K562 (cell line): ENCODE results near the gene BSN. TPM values are rescaled to one million over a fixed set of nuclear protein-coding genes. Genes with fewer than 3 reads are reported as not detected.

Experiments used
- JUND ChIP-seq, 2 experiments: IDR thresholded peaks; 2 replicates in 1 of 2; 3 replicates in 1 of 2; pipeline ENCODE4 v1.6.1; 2011; ENCODE audit warnings: borderline replicate concordance in 2 of 2, low read depth in 2 of 2, low read length in 2 of 2, improper control_type of control experiment in 1 of 2, missing biosample characterization in 1 of 2, missing genetic modification characterization in 1 of 2, missing genetic modification reagents in 1 of 2
- ZNF175 ChIP-seq: fragments of 200-800 bp; sonication (Bioruptor generic); IDR thresholded peaks from 2 replicates; pipeline ENCODE4 v1.6.1; 2016; ENCODE audit warnings: low read depth, mild to moderate bottlenecking, missing genetic modification characterization, missing compliant biosample characterization
- polyA plus RNA-seq, 8 experiments: library from polyadenylated mRNA; depleted of rRNA in 4 of 8; stranded (reverse) in 5 of 8; unstranded in 3 of 8; fragments of >200 nt; fragmentation: Nextera tagmentation in 2 of 8; fragmentation: Illumina TruSeq in 1 of 8; extraction: Ambion mirVana in 2 of 8; extraction: Trizol in 1 of 8; gene quantifications; 2 replicates each; pipeline versions ENCODE4 v1.2.1 to v1.2.3, GENCODE V29; 2011 to 2014; ENCODE audit warnings: inconsistent platforms in 1 of 8, missing spikeins in 1 of 8
- total RNA-seq, 7 experiments: library from RNA; depleted of rRNA in 6 of 7; stranded (reverse); fragments of >200 nt in 6 of 7; fragmentation: Illumina TruSeq in 2 of 7; extraction: Trizol in 2 of 7; gene quantifications; 2 replicates each; pipeline versions ENCODE4 v1.2.1 to v1.2.3, GENCODE V29; 2011 to 2021; ENCODE audit warnings: low replicate concordance in 1 of 7
- TF ChIP-seq, protein P1 (sequence below), 2 experiments: fragments of 450-650 bp in 1 of 2; sonication (generic) in 1 of 2; formaldehyde crosslinking in 1 of 2; IDR thresholded peaks; 2 replicates each; pipeline versions ENCODE4 v1.7.1 to v1.9.0; 2016 to 2022; ENCODE audit warnings: inconsistent platforms in 1 of 2, mild to moderate bottlenecking in 1 of 2, missing genetic modification reagents in 1 of 2

Gene BSN
- total and polyA plus RNA-seq, 9 of the 15 experiments (the other 6 are each of a cell fraction or from before 2014, with no cell fraction given), result 0.03 to 1.5 (median 0.29) TPM

DNA sequence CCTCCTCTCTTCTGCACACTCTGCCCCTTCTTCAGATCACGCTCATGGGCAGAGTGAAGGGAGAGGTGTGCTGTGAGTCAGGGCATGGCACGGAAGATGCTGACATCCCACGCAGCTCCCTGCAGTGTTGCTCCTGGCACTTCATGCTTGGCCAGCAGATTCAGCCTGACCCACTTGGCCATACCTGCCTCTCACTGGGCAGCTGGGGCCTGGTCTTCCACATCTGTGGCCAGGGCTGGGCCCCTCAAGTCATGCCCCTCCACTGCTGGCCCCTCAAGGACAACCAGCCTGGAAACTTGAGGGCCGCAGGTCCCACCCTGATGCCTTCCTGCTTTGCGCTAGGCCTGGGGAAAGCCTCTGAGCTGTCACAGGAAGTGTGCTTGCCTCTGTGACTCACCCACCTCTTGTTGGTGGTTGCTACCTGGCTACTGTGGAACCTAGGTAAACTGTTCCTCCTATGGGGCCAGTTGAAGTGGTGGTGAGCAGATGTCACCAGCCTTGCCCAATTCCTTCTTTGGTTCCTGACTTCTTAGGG is 48.7 kb downstream of the BSN start (continued):
- TF ChIP-seq, protein P1, sequence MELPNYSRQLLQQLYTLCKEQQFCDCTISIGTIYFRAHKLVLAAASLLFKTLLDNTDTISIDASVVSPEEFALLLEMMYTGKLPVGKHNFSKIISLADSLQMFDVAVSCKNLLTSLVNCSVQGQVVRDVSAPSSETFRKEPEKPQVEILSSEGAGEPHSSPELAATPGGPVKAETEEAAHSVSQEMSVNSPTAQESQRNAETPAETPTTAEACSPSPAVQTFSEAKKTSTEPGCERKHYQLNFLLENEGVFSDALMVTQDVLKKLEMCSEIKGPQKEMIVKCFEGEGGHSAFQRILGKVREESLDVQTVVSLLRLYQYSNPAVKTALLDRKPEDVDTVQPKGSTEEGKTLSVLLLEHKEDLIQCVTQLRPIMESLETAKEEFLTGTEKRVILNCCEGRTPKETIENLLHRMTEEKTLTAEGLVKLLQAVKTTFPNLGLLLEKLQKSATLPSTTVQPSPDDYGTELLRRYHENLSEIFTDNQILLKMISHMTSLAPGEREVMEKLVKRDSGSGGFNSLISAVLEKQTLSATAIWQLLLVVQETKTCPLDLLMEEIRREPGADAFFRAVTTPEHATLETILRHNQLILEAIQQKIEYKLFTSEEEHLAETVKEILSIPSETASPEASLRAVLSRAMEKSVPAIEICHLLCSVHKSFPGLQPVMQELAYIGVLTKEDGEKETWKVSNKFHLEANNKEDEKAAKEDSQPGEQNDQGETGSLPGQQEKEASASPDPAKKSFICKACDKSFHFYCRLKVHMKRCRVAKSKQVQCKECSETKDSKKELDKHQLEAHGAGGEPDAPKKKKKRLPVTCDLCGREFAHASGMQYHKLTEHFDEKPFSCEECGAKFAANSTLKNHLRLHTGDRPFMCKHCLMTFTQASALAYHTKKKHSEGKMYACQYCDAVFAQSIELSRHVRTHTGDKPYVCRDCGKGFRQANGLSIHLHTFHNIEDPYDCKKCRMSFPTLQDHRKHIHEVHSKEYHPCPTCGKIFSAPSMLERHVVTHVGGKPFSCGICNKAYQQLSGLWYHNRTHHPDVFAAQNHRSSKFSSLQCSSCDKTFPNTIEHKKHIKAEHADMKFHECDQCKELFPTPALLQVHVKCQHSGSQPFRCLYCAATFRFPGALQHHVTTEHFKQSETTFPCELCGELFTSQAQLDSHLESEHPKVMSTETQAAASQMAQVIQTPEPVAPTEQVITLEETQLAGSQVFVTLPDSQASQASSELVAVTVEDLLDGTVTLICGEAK (IDR thresholded peaks at IDR 0.05), result no peak
- TF ChIP-seq, protein P1 (CRISPR knock-in tag; IDR thresholded peaks at IDR 0.05), result no peak
- TF ChIP-seq JUND (IDR thresholded peaks at IDR 0.05; ENCODE audit: borderline replicate concordance, low read depth, low read length) (no peak), JUND (tag; IDR thresholded peaks at IDR 0.05; ENCODE audit: borderline replicate concordance, low read depth, low read length) (no peak), ZNF175 (CRISPR knock-in tag) (no peak)
